ENCODE data around the gene COX4I1.

DNA sequence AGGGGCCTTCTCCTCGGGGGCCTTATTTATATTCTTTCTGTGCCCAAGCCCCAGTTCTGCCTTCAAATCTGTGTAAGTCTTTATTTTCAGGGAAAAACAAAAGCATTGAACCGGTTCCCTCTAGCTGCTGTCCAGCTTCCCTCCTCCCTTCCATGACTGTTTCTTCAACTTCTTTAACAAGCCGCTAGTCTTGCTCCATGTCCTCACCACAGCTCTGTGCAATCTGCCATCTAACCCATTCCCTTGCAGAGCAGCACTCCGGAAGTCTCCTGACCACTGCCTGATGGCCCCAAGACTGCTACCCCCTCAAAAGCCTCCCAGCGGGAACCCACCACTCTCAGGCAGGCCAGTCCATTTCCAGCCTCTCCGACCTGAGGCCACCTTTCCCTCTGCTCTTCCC lies 17.0 kb upstream of the COX4I1 start:
- TF ChIP-seq, protein P1, sequence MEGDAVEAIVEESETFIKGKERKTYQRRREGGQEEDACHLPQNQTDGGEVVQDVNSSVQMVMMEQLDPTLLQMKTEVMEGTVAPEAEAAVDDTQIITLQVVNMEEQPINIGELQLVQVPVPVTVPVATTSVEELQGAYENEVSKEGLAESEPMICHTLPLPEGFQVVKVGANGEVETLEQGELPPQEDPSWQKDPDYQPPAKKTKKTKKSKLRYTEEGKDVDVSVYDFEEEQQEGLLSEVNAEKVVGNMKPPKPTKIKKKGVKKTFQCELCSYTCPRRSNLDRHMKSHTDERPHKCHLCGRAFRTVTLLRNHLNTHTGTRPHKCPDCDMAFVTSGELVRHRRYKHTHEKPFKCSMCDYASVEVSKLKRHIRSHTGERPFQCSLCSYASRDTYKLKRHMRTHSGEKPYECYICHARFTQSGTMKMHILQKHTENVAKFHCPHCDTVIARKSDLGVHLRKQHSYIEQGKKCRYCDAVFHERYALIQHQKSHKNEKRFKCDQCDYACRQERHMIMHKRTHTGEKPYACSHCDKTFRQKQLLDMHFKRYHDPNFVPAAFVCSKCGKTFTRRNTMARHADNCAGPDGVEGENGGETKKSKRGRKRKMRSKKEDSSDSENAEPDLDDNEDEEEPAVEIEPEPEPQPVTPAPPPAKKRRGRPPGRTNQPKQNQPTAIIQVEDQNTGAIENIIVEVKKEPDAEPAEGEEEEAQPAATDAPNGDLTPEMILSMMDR (IDR thresholded peaks at IDR 0.05): no peak
- TF ChIP-seq POLR2A (IDR thresholded peaks at IDR 0.05): no peak
